H9 (cell line): ENCODE results near the gene NKAIN2. TPM values are rescaled to one million over a fixed set of nuclear protein-coding genes. Genes with fewer than 3 reads are reported as not detected.

ENCODE experiments used
- DNase-seq: peaks from one replicate; pipeline ENCODE4 v3.0.0-alpha.2; 2017
- H2AFZ ChIP-seq: one replicate; pipeline ENCODE4 v1.6.1; 2013; ENCODE audit warnings: mild to moderate bottlenecking, low read length, control low read depth, moderate library complexity
- H2AK5ac ChIP-seq: 2 replicates; pipeline ENCODE4 v1.6.1; 2013; ENCODE audit warnings: low read length, control low read depth, mixed read lengths; ENCODE audit not compliant: insufficient read length
- H2BK120ac ChIP-seq: one replicate; pipeline ENCODE4 v1.6.1; 2013; ENCODE audit warnings: low read depth, mild to moderate bottlenecking, low read length, control low read depth, inconsistent platforms; ENCODE audit not compliant: poor library complexity, severe bottlenecking
- H2BK12ac ChIP-seq: 2 replicates; pipeline ENCODE4 v1.6.1; 2013; ENCODE audit warnings: low read length, control low read depth, mixed read lengths, low read depth; ENCODE audit not compliant: insufficient read length
- H2BK15ac ChIP-seq: 2 replicates; pipeline ENCODE4 v1.6.1; 2013; ENCODE audit warnings: low read depth, low read length, control low read depth
- H2BK20ac ChIP-seq: one replicate; pipeline ENCODE4 v1.6.1; 2013; ENCODE audit warnings: low read depth, mild to moderate bottlenecking, low read length, control low read depth, inconsistent platforms; ENCODE audit not compliant: poor library complexity, severe bottlenecking
- H2BK5ac ChIP-seq: 2 replicates; pipeline ENCODE4 v1.6.1; 2013; ENCODE audit warnings: low read length, control low read depth, mixed read lengths; ENCODE audit not compliant: insufficient read length
- H3K14ac ChIP-seq: 2 replicates; pipeline ENCODE4 v1.6.1; 2013; ENCODE audit warnings: low read length, control low read depth; ENCODE audit not compliant: insufficient read depth
- H3K18ac ChIP-seq: 2 replicates; pipeline ENCODE4 v1.6.1; 2013; ENCODE audit warnings: low read depth, mild to moderate bottlenecking, mixed read lengths, low read length, control low read depth; ENCODE audit not compliant: insufficient read length
- H3K23ac ChIP-seq: 2 replicates; pipeline ENCODE4 v1.6.1; 2013; ENCODE audit warnings: low read length, control low read depth, mixed read lengths, low read depth; ENCODE audit not compliant: insufficient read length
- H3K23me2 ChIP-seq: 2 replicates; pipeline ENCODE4 v1.6.1; 2013; ENCODE audit warnings: low read depth, mild to moderate bottlenecking, mixed read lengths, low read length, control low read depth; ENCODE audit not compliant: insufficient read length, poor library complexity, severe bottlenecking
- H3K27ac ChIP-seq: 2 replicates; pipeline ENCODE4 v1.5.1; 2013; ENCODE audit warnings: low read length, control low read depth, mixed read lengths, low read depth; ENCODE audit not compliant: insufficient read length
- H3K27me3 ChIP-seq: 2 replicates; pipeline ENCODE4 v1.6.1; 2013; ENCODE audit warnings: low read length, control low read depth, inconsistent platforms; ENCODE audit not compliant: insufficient read depth
- H3K4ac ChIP-seq: 2 replicates; pipeline ENCODE4 v1.6.1; 2013; ENCODE audit warnings: low read depth, mild to moderate bottlenecking, control low read depth, inconsistent platforms, low read length, moderate library complexity
- H3K4me1 ChIP-seq: 2 replicates; pipeline ENCODE4 v1.6.1; 2013; ENCODE audit warnings: low read length, control low read depth, inconsistent platforms; ENCODE audit not compliant: insufficient read depth
- H3K4me2 ChIP-seq: 2 replicates; pipeline ENCODE4 v1.6.1; 2013; ENCODE audit warnings: low read length, control low read depth, mixed read lengths; ENCODE audit not compliant: insufficient read length, insufficient read depth
- H3K56ac ChIP-seq: 2 replicates; pipeline ENCODE4 v1.6.1; 2013; ENCODE audit warnings: low read depth, mild to moderate bottlenecking, mixed read lengths, low read length, control low read depth; ENCODE audit not compliant: insufficient read length
- H3K79me1 ChIP-seq: 2 replicates; pipeline ENCODE4 v1.6.1; 2013; ENCODE audit warnings: low read depth, mild to moderate bottlenecking, moderate library complexity, low read length, control low read depth, inconsistent platforms; ENCODE audit not compliant: insufficient read depth, poor library complexity, severe bottlenecking
- H3K79me2 ChIP-seq: 2 replicates; pipeline ENCODE4 v1.6.1; 2013; ENCODE audit warnings: low read length, control low read depth, inconsistent platforms; ENCODE audit not compliant: insufficient read depth
- H3K9ac ChIP-seq: 2 replicates; pipeline ENCODE4 v1.6.1; 2013; ENCODE audit warnings: low read length, control low read depth, mixed read lengths; ENCODE audit not compliant: insufficient read length; ENCODE audit errors: extremely low read depth
- H3K9me3 ChIP-seq: one replicate; pipeline ENCODE4 v1.6.1; 2013; ENCODE audit warnings: low read depth, low read length, inconsistent platforms; ENCODE audit not compliant: control insufficient read depth
- H3T11ph ChIP-seq: one replicate; pipeline ENCODE4 v1.6.1; 2013; ENCODE audit warnings: mild to moderate bottlenecking, low read length, control low read depth, inconsistent platforms
- H4K20me1 ChIP-seq: one replicate; pipeline ENCODE4 v1.6.1; 2013; ENCODE audit not compliant: control insufficient read depth, insufficient read length, insufficient read depth
- H4K5ac ChIP-seq: 2 replicates; pipeline ENCODE4 v1.6.1; 2013; ENCODE audit warnings: low read depth, mild to moderate bottlenecking, mixed read lengths, low read length, control low read depth; ENCODE audit not compliant: insufficient read length
- H4K8ac ChIP-seq: replicated peaks from 2 replicates; pipeline ENCODE4 v1.6.1; 2013; ENCODE audit warnings: low read length, control low read depth, mixed read lengths, low read depth; ENCODE audit not compliant: insufficient read length
- H4K91ac ChIP-seq: 2 replicates; pipeline ENCODE4 v1.6.1; 2013; ENCODE audit warnings: low read depth, mild to moderate bottlenecking, moderate library complexity, mixed read lengths, low read length, control low read depth; ENCODE audit not compliant: insufficient read length
- H3K27ac Mint-ChIP-seq, 3 experiments: 2 replicates in 2 of 3; 3 replicates in 1 of 3; pipeline ENCODE4 v1.8.0; 2020 to 2021; ENCODE audit warnings: mixed read lengths in 3 of 3, mild to moderate bottlenecking in 1 of 3, moderate library complexity in 1 of 3
- H3K27me3 Mint-ChIP-seq: 2 replicates; pipeline ENCODE4 v1.8.0; 2021; ENCODE audit warnings: low read depth, mild to moderate bottlenecking, moderate library complexity, mixed read lengths
- H3K36me3 Mint-ChIP-seq, 3 experiments: 2 replicates in 2 of 3; 3 replicates in 1 of 3; pipeline ENCODE4 v1.8.0; 2020 to 2021; ENCODE audit warnings: low read depth in 3 of 3, mixed read lengths in 3 of 3; ENCODE audit not compliant: insufficient read depth in 1 of 3
- H3K4me1 Mint-ChIP-seq, 2 experiments: 2 replicates each; pipeline ENCODE4 v1.8.0; 2020; ENCODE audit warnings: mixed read lengths in 2 of 2
- H3K4me3 Mint-ChIP-seq, 2 experiments: 2 replicates in 1 of 2; 3 replicates in 1 of 2; pipeline ENCODE4 v1.8.0; 2020 to 2021; ENCODE audit warnings: mild to moderate bottlenecking in 2 of 2, mixed read lengths in 2 of 2, moderate library complexity in 1 of 2
- H3K9me3 Mint-ChIP-seq, 2 experiments: 2 replicates in 1 of 2; 3 replicates in 1 of 2; pipeline ENCODE4 v1.8.0; 2020; ENCODE audit warnings: mild to moderate bottlenecking in 2 of 2, mixed read lengths in 2 of 2, moderate library complexity in 1 of 2
- WGBS: extraction: QIAGEN DNeasy Blood & Tissue Kit; methylation state at CpG from one replicate; pipeline ENCODE4 v1.1.7; 2013; ENCODE audit warnings: missing lambda C conversion rate, low lambda C conversion rate, mixed read lengths; ENCODE audit not compliant: insufficient read length; ENCODE audit errors: extremely low coverage; 5-methylcytosine and 5-hydroxymethylcytosine counted together
- total RNA-seq: library from RNA; stranded (reverse); gene quantifications from 2 replicates; pipeline ENCODE4 v1.2.1, GENCODE V29; 2021
- TF ChIP-seq, protein P1 (sequence below): fragments of 200-600 bp; sonication (generic); conservative IDR thresholded peaks from 3 replicates; pipeline ENCODE4 v1.8.0; 2021; ENCODE audit warnings: antibody characterized with exemption, mild to moderate bottlenecking

NKAIN2 gene
- total RNA-seq, 1 experiment from 2014 or later, result 0.17 TPM

DNA sequence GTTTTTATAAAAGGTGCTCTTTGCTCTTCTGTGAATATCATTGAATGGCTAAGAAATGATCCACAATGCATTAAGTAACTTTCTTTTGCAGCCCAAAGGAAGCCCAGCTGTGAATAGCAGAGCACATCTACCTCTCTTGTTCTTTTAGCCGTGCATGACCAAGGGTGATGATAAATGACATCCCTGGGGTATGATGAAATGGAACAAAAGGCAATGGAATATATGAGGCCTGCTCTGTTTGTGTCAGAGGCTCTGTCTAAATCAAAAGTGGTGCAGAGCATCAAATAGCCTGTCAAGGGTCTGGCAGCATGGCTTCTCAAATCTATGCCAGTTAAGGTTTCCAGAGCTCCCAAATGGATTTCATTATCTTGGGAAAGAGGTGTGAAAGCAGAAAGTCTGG is 796.0 kb downstream of the NKAIN2 start:
- H4K91ac ChIP-seq, result no peak overlapping the region
- H2BK15ac ChIP-seq, result no peak overlapping the region
- H2BK5ac ChIP-seq, result no peak overlapping the region
- H2BK20ac ChIP-seq, result no peak overlapping the region
- no peak overlapping the region for H3K27ac ChIP-seq
- no peak overlapping the region for H2AK5ac ChIP-seq
- no CpG with 5 or more reads among the region's 1 CpG for WGBS
- H2AFZ ChIP-seq, result no peak overlapping the region
- H3K4me1 ChIP-seq, result no peaks in the 10 kb centered on the region
- H3K18ac ChIP-seq, result no peak overlapping the region
- TF ChIP-seq, protein P1, sequence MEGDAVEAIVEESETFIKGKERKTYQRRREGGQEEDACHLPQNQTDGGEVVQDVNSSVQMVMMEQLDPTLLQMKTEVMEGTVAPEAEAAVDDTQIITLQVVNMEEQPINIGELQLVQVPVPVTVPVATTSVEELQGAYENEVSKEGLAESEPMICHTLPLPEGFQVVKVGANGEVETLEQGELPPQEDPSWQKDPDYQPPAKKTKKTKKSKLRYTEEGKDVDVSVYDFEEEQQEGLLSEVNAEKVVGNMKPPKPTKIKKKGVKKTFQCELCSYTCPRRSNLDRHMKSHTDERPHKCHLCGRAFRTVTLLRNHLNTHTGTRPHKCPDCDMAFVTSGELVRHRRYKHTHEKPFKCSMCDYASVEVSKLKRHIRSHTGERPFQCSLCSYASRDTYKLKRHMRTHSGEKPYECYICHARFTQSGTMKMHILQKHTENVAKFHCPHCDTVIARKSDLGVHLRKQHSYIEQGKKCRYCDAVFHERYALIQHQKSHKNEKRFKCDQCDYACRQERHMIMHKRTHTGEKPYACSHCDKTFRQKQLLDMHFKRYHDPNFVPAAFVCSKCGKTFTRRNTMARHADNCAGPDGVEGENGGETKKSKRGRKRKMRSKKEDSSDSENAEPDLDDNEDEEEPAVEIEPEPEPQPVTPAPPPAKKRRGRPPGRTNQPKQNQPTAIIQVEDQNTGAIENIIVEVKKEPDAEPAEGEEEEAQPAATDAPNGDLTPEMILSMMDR, result no peak
- Mint-ChIP-seq H3K27me3 (no peaks in the 10 kb centered on the region), H3K4me3 (no peak overlapping the region), H3K4me1 (peaks cover 5 to 7% of the 10 kb centered on the region in 2 experiments), H3K9me3 (no peaks in the 10 kb centered on the region), H3K27ac (no peak overlapping the region), H3K36me3 (no peaks in the 10 kb centered on the region)
- H3K14ac ChIP-seq, result no peak overlapping the region
- no peak overlapping the region for H4K8ac ChIP-seq
- no peak overlapping the region for H3K4me2 ChIP-seq
- no peak overlapping the region for H2BK120ac ChIP-seq
- H4K5ac ChIP-seq, result no peak overlapping the region
- no peaks in the 10 kb centered on the region for H3K79me1 ChIP-seq
- H3K23ac ChIP-seq, result no peak overlapping the region
- no peak for DNase-seq
- no peaks in the 10 kb centered on the region for H3K9me3 ChIP-seq
- H3K4ac ChIP-seq, result no peak overlapping the region
- no peak overlapping the region for H3K9ac ChIP-seq
- H3K23me2 ChIP-seq, result no peaks in the 10 kb centered on the region
- H4K20me1 ChIP-seq, result no peaks in the 10 kb centered on the region
- H3K56ac ChIP-seq, result no peak overlapping the region
- no peaks in the 10 kb centered on the region for H3K79me2 ChIP-seq
- H3T11ph ChIP-seq, result no peak overlapping the region
- H3K27me3 ChIP-seq, result no peaks in the 10 kb centered on the region
- H2BK12ac ChIP-seq, result no peak overlapping the region
